GM21390 (cell line): ENCODE data around the gene ZFHX3.
"Not testable (repeated sequence)": the region's sequence is repeated elsewhere in the genome, so short reads cannot be mapped to it uniquely, and the experiment has no call there.

Experiments used
- ATAC-seq: cut with Tn5 transposase; IDR thresholded peaks from one replicate; pipeline ENCODE4 v1.9.1; 2021; ENCODE audit not compliant: unreplicated experiment

Gene ZFHX3, protein sequence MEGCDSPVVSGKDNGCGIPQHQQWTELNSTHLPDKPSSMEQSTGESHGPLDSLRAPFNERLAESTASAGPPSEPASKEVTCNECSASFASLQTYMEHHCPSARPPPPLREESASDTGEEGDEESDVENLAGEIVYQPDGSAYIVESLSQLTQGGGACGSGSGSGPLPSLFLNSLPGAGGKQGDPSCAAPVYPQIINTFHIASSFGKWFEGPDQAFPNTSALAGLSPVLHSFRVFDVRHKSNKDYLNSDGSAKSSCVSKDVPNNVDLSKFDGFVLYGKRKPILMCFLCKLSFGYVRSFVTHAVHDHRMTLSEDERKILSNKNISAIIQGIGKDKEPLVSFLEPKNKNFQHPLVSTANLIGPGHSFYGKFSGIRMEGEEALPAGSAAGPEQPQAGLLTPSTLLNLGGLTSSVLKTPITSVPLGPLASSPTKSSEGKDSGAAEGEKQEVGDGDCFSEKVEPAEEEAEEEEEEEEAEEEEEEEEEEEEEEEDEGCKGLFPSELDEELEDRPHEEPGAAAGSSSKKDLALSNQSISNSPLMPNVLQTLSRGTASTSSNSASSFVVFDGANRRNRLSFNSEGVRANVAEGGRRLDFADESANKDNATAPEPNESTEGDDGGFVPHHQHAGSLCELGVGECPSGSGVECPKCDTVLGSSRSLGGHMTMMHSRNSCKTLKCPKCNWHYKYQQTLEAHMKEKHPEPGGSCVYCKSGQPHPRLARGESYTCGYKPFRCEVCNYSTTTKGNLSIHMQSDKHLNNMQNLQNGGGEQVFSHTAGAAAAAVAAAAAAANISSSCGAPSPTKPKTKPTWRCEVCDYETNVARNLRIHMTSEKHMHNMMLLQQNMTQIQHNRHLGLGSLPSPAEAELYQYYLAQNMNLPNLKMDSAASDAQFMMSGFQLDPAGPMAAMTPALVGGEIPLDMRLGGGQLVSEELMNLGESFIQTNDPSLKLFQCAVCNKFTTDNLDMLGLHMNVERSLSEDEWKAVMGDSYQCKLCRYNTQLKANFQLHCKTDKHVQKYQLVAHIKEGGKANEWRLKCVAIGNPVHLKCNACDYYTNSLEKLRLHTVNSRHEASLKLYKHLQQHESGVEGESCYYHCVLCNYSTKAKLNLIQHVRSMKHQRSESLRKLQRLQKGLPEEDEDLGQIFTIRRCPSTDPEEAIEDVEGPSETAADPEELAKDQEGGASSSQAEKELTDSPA (N-terminal part only)

DNA sequence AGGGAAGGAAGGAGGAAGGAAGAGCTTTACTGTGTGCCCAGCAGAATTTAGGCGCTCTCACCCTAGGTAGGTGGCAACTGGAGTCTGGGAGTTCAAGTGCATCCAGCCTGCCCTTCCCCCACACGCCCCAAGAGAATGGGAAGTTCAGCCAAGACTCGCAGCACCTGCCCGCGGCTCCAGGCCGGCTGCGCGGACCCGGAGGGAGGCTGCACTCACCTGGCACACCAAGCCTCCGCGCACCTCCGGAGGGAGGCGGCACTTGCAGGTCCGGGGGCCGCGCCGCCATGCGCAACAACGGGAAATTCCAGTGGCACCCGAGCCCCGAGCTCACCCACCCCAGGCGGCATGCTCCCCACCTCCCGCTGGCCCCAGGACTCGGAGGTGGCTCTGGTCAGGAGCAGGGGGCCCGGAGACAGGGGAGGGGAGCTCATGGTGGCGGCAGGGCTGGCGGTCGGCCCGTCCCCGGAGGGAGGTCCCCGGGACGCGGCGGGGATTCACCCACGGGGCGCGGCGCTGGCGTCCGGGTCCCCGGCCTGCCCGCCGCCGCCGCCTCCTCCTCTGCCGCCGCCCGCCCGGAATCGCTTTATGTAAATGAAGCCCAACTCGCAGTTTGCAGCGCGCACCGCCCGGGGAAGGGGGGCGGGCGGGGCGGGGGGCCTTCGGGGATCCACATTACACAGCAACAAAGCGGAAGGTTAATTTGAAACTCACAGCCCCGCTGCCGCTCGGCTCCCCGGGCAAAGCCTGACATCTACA lies at the start of gene ZFHX3:
TSS of gene ZFHX3 (minus strand) at position 593 of the 756 bp plus-strand sequence. CDS start 87,983 bp downstream, outside the sequence.
- ATAC-seq, result peak; percentile 78

DNA sequence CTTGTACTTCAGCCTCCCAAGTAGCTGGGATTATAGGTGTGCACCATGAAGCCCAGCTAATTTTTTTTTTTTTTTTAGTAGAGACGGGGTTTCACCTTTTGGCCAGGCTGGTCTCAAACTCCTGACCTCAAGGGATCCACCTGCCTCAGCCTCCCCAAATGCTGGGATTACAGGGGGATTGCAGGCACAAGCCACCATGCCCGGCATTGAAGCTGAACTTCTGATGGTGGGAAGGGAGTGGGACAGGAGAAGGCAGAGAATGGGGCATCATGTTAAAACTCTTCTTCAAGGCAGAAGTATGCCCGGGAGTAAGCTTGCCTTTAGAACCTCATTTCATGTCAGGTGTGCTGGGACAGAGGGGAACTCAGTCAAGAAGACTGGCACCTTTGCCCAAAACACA lies 48.6 kb upstream of the ZFHX3 start:
- ATAC-seq, result no peak

DNA sequence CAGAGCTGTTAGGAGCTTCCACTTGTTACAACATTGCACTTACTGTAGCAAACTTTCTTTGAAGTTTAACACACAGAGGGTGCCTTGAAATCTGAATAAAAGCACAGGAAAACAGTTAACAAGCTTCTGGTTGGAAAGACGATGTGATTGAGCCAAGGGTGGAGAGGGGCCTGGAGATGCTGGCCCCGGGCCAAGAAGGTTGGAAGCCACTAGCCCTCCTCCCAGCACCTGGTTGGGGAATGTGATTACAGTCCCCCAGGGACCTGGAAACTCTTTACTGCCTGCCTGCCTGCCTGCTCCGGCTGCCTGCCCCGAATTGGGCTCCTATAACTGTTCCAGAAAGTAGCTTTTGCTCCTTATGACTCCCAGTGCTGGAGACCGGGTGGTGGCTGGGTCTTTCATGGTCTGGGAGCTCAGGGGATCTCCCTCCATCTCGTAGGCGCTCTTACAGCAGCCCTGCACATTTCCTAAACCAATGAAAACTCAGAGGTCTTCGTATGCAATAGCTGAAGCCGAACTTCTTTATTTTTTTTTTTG lies 48.0 kb upstream of the ZFHX3 start:
- ATAC-seq, result no peak

DNA sequence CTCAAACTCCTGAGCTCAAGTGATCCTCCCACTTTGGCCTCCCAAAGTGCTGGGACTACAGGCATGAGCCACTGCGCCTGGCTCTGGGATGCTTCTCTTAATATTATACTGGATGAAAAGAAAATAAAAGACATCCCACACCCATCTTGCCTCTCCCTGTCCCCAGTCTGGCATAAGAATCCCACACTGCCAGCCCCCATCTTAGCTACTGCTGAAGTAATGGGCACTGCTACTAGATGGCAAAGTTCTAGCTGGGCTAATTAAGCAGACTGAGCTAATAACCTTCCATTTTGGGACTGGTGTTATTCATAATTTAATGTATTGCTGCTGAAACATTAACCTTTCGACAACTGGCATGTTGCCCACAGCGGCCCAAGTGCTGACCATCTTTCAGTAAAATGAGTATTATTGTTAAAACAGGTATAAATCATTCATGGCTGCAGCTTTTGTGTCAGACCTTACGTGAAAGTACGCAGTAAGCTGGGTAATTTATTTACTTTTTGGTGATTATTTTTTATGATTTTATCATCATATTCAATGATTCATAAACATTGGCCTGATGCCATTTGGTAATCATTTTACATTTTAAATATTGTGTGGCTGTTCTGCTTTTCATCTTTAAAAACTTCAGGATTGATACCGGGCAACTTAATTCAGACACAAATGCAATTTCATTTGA lies 47.4 kb upstream of the ZFHX3 start:
- ATAC-seq, result no peak

DNA sequence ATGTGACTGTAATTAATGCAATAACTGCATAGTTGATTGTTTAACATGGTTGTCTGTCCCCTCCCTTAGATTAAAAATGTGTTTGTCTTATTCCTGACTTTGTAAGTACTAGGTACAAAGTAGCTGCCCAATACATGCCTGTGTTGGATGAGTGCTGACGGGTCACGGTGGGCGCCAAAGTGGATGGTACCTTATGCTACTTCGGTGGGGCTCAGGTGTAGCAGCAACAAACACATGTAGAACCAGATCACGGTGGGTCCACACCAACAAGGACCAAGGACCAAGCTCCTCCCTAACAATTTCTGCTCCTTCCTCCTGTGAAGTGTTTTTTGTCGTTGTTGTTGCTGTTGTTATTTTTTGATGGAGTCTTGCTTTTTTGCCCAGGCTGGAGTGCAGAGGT lies 46.4 kb upstream of the ZFHX3 start:
- ATAC-seq, result no peak

DNA sequence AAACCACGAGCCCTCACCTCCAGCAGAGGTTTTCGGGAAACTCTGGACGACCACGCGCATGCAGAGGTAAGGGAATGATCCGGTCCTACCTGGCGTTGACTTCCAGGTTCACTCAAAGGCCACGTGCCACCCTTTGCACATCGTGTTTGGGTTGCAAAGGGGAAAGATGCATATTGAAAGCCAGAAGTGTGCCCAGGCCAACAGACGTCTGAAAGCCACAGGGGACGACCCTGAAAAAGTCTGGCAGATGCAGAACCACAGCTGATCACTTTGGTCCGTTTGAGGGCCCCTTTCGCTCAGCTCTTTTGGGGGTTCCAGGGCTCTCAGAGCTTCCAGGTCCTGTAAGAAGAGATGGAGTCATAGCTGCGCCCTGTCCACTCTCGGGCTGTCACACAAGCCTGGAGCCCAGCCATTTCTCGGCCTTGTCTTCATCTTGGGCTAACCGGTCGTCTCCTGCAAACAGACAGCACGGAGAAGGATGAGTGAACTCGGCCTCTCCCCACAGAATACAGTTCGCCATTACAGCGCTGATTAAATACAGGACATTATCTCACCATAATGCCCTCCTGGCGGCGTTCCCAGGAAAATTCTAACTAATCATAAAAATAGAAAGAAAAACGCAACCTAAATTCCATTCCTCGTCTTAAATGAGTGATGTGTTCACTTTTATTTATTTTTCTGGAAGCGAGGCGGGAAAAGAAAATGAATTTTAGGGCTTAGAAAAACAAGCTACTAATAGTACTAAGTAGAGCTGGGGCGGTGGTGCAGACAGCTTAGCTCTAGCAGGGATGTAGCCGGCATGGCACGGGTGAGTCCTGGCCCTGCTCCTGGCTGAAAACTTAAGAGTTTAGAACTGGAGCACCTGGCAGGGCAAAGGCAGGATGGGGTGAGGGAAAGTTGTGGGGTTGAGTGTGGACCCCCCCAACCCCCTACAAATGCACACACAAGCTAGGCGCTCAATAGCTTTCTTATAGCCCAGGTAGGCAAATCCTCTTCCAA lies 45.5 kb upstream of the ZFHX3 start:
- ATAC-seq, result no peak

DNA sequence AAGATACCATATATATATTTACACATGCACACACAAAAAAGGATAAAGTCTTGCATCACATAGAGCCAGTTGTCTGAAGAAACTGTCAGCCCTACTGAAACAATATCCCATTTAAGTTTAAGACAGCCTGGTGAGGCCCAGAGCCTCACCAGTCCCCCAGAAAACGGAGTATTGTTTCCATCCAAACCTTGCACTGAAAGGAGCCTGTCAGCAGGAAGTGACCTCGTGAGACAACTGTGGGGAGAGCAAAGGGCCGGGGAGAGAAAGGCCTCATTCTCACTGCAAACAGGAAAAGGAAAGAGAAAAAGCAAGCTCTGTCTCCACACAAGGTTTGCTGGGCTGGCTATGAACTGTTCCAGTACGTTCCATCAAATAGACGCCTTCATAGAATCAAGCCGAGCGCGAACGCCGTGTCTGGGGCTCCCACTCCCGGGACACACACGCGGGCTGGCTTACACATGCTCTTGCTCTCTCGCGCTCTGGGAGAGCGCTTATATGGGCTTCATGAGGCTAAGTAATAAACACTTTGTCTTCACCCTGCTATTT lies 44.4 kb upstream of the ZFHX3 start:
- no peak for ATAC-seq

DNA sequence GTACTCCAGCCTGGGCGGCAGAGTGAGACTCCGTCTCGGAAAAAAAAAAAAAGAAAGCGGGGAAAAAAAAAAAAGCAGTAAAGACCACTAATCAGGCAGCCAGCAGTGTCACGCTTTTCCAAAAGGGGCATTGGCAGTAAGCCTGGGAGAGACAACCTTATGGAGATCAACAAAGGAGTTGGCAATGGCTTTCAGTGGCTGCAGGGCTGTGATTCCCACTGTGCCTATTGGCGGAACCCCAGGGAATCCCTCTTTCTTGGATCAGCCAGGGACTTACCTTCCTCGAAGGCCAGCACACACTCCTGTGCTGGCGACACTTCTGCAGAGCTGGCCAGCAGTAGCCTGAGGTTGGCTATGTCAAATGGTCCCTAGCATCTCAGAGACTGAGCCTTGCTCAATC lies 43.2 kb upstream of the ZFHX3 start:
- ATAC-seq, result no peak

DNA sequence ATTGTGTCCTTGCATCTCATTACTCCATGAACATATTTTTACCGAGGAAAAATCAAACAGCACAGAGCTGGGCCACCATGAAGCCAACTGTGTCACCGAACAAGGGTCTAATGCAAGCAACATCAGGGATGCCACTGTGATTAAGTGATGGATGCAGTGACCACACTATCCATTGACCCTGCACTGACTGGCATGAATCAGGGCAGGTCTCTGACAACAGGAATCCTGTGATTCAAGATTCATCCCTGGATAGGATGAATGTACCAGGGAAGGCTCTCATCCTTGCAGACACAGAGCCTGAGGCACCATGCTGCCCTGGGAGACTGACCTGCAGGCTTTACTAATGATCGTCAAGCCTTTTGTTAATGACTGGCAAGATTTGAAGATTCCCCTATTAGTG lies 41.5 kb upstream of the ZFHX3 start:
- no peak for ATAC-seq

DNA sequence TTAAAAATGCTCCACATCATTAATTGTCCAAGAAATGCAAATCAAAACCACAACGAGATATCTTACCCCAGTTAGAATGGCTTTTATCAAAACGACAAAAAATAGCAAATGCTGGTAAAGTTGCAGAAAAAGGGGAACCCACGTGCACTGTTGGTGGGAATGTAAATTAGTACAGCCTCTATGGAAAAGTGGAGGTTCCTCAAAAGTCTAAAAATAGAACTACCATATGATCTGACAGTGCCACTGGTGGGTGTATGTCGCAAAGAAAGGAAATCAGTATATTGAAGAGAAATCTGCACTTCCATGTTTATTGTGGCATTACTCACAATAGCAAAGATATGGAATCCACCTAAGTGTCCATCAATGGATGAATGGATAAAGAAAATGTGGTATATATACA lies 38.2 kb upstream of the ZFHX3 start:
- no peak for ATAC-seq

DNA sequence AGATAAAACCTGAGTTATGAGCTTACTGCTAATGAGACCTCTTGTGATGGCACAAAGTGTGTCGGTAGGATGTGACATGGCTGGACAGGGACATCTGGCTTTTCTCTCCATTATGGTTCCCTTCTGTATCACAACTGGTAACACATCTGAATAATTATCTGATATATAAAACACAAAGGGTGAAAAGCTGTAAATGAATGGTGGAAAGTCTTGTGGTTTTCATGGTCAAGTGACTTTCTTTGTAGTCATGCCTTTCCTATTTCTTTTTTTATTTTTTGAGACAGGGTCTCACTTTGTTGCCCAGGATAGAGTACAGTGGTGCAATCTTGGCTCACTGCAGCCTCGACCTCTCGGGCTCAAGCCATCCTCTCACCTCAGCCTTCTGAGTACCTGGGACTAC lies 35.3 kb upstream of the ZFHX3 start:
- no peak for ATAC-seq

DNA sequence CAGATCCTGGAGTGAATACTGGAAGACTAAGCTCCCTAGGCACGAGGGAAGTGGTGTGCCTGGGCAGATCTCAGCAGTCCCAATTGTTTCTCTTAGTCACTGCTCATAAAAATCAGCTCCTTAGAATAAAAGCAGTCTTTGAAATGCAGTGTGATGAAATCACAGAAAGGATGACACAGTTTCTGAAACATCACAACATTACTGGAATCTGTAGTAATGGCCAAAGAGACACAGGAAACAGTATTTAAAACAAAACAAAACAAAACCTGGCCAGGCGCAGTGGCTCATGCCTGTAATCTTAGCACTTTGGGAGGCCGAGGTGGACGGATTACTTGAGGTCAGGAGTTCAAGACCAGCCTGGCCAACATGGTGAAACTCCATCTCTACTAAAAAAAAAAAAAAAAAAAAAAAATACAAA lies 34.7 kb upstream of the ZFHX3 start:
- not testable (repeated sequence) for ATAC-seq

DNA sequence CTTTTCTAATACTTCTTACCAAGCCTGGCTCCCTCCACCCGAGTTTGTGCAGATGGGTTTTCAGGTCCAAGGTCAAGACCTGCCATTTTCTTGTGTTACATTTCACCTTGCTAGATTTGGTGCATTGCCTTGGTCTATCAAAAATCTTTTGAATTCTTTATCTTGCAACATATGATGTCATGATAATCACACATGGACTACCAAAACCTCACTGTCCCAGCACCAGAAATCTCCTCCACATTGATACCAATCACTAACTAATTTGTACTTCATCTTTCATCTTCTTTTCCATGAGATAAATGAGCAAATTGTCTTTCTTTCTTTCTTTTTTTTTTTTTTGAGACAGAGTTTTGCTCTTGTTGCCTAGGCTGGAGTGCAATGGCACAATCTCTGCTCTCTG lies 33.0 kb upstream of the ZFHX3 start:
- no peak for ATAC-seq

DNA sequence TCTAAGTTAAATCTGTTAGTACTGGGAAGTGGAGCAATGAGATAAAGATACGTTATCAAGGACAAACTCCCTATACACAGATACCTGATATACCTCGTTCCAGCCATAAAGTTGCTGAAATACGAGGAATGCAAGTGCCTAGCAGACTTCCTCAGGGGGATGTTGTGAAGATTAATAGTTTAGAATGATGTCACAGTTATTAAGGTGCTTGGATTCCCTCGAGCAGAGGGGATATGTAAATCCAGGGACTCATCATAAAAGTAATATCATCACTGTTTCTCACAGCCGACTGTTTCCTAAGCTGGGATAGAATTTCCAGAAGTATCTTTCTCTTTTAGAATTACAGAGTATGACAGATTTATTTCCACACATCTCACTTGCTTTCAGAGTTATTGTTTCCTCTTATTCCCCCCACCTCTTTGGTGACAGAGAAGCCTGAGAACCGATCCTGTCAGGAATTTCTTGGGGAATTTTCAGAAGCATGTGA lies 28.4 kb upstream of the ZFHX3 start:
- ATAC-seq, result no peak

DNA sequence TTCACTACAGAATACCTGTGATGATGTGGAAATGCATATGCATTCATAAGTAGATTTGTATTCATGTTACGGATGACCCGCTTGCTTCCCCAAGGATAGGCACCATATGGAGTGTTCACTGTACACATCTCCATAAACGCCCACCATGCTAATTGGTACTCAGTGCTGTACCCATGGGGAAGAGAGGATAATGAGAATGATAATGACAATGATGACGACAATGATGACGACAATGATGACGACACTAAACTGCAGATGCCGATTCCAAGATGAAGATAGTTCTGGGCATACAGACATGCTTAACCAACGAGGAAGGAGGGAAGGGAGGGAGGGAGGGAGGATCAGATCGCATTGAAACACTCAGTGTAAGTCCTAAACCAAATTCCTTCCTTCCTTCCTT lies 26.5 kb upstream of the ZFHX3 start:
- no peak for ATAC-seq

DNA sequence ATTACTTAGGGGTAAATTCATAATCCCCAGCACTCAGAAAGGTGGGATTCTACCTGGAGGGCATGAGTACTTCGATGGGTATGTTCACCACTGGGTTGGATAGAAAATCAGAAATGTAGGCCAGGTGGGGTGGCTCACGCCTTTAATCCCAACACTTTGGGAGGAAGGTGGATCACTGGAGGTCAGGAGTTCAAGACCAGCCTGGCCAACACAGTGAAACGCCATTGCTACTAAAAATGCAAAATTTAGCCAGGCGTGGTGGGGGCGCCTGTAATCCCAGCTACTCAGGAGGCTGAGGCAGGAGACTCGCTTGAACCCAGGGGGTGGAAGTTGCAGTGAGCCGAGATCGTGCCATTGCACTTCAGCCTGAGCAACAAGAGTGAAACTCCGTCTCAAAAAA lies 24.1 kb upstream of the ZFHX3 start:
- not testable (repeated sequence) for ATAC-seq

DNA sequence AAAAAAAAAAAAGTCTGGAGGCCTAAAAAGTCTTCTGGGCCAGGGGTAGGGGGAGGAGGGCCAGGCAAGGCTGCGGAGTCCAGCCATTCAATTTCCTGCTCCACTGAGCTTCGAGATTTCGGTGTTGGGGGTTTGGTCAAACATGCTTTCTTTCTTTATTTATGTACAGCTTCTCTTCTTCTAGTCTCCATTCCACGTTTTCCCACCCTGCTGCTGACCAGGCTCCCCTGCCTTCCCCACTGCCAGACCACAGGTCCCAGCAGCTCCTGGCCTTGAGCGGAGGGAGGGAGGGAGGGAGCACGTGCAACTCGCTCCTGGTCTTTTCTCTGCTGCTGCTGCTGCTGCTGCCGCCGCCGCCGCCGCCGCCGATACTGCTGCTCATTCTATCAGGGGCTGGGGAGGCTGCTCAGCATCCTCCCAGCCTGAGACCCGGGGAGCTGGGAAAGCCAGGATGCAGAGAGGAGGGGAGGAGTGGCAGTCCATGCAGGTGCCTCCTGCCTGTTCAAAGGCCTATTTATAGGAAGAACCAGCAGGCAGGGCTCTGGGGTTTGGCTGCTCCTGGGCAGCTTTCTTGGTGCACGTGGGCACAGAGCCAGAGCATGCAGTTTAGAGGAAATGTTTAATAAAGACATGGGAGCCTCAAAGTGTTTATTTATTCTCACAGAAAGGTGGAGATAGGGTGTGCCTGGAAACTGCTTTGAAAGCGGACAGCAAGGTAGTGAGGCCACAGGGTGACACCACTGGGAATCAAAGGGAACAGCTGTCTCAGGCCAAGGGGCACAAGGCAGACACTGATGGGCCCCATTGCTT lies 23.4 kb upstream of the ZFHX3 start:
- no peak for ATAC-seq
